GM19351 (cell line): ENCODE results near the gene FCN2.

Experiments
- ATAC-seq: cut with Tn5 transposase; IDR thresholded peaks from one replicate; pipeline ENCODE4 v1.9.1; 2021; ENCODE audit warnings: mild to moderate bottlenecking, moderate library complexity; ENCODE audit not compliant: unreplicated experiment

FCN2 gene

DNA sequence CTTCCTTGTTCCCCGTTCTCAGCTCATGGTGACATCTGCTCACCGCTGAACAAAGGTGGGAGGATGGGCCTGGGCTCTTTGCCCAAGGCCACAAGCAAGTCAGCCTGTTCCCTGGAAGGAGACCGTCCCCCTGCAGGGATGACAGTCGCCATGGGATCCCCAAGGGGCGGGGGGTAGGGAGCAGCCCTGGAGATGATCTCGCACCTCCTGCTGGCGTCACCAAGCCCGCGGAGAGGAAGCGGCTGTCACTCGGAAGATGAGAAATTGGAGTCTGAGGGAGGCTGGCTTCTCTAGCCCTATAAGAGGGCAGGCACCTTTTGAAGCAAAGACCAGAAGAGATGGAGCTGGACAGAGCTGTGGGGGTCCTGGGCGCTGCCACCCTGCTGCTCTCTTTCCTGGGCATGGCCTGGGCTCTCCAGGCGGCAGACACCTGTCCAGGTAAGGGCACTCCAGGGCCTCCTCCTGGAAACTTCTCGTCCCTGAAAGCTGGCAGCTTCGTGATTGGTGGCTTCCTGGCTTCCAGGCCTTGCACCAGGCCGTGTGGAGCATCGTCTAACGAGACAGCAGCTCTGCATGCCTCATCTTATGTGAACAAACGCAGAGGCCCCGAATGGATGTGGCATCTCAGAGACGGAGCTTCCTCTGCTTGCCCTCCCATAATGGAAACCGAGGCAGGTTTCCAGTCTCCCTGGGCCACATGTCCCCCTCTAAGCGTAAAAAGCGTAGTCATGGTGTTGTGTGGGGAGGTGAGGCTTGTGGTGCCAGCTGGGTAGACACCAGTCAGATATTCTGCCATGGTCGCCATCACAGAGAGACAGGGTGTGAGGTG, at the start of gene FCN2:
TSS of gene FCN2 (plus strand) at position 327 of the 829 bp plus-strand sequence. CDS start at position 339, 12 bp downstream.
- no peak for ATAC-seq

DNA sequence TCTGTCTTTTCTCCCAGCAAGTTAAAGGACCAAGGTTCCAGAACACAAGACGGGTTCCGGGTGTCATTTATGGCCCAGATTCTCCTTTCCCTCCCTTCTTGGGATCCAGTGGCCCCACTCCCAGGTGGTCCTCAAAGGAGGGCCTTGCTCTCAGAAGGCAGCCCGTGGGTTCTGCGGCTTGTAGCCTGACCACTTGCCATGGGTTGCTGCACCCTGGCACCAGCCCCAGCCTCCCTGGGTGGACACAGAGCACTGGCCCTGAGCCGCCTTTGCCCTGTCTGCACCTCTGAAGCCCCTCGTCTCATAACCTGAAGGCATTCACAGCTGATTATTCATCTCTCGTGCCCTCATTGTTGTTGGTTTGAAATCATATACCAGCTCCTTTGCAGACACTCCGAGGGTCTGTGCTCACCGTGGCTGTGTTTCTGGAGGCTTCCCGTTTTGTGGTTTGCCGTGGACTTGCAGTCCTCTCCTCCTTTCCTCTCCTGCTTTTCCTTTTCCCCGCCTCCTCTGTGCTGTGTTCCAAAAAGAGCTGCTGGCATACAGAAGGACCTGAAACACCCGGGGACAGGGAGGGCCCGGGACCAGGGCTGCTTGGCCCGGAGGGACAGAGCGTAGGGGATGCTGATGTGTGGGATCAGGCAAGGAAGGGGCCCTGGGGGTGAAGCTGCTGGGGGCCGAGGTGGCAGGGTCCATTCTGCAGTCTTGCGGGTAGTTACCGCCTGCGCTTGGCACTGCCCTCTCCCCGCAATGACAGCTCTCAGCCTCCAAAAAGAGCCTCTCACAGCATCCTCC, 49.5 kb upstream of the FCN2 start:
- ATAC-seq: no peak

DNA sequence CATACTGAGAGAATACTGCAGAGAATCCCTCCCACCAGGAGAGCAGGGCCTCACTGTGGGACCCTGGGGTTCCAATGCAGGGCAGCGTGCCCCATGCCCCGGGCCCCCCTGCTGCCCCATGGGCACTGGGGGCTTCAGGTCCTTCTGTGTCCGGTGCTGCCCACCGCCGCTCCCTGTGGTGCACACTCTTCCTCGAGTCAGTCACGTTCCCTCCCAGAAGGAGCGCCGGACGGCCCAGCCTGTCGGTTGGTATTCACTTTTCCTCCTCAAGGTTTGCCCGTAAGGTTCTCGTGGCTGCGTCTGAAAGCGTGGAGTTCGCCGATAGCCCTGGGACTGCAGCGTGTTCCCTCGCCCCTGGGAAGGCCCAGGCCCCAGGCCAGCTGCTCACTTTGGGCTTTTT, 48.1 kb upstream of the FCN2 start:
- ATAC-seq: no peak

DNA sequence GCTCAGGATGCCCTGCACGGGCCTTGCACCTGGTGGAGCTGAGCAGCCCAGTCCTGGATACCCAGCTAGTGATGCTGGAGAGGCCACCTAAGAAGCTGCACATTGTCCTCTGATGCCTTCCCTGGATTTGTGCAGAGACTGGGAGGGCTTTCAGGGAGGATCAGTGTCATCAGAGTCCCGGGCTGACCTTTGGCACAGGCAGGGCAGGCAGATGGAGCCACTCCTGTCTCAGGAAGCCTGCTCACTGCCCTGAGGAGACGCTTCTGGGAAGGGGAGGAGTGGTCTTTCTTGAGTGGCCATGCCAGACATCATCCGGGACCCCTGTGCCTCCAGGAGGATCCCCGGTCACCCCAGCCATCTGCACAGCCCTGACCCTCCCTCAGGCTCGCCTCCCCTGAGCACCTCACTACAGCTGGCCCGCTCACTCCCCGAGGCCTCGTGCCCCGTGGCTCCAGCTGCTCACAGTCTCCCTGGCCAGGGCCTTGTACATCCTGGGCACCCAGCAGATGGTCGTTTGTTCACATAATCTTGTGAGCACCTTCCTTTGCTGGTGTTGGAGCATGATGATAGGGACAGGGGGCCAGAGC, 47.2 kb upstream of the FCN2 start:
- ATAC-seq: no peak

DNA sequence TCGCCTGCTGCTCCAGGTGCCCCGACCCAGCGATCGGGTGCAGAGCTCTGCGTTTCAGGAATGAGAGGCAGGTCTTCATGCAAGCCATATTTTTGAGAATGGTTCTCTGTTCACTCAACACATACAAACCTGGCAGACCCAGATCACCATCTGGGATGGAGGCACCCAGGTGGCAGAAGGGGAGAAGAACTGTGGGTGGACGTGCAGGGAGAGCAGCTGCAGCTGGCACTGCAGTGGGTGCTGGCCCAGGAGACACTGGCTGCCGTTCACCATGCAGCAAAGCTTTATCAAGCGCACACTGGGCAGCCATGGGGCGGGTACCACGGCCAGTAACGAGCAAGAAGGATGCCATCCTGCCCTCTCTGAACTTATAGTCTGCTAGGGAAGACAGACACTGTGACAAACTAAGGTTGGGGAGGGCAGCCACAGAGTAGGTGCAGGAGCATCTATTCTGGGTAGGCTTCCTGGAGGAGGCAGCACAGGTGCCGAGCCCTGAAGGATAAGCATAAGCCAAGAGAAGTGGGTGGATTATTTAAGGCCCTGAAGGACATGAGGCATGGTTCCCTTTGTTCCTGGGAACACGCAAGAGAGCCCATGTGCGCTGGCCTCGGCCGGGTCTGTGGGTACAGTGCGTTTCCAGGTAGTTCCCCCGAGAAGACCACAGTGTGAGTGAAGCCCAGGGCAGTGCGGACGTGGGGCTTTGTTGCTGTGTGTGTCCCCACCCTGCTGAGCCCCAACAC, 46.2 kb upstream of the FCN2 start:
- no peak for ATAC-seq

DNA sequence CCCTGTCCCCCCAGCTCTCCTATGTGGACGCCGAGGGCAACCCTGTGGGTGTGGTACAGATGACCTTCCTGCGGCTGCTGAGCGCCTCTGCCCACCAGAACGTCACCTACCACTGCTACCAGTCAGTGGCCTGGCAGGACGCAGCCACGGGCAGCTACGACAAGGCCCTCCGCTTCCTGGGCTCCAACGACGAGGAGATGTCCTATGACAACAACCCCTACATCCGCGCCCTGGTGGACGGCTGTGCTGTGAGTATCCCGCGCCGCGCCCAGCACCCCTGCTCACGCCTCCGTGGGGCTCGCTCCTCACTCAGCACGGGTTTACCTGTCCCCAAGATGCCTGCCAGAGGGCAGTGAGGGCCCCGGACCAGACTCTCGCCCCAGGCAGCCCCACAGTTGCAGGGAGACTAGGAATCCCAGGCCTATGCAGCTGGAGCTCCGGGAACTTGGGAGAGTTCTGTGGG, 45.6 kb upstream of the FCN2 start:
- no peak for ATAC-seq

DNA sequence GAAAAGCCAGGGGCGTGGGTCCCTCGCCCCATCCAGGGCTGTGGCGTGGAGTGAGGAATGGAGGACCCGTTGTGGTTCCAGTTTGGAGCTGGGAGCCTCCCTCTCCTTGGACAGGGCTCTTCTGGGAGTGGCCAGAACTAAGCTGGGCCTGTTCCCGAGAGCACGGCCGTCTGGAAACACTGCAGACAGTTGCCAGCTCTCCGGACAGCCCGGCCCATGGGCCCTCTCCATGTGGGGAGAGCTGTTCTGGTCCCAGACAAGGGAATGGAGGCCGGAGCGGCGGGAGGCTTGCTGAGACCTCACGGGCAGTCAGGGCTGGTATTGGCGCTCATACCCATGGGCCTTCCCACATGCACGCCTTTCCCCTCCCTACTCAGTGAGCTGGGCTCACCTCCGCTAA, 45.2 kb upstream of the FCN2 start:
- ATAC-seq: no peak

DNA sequence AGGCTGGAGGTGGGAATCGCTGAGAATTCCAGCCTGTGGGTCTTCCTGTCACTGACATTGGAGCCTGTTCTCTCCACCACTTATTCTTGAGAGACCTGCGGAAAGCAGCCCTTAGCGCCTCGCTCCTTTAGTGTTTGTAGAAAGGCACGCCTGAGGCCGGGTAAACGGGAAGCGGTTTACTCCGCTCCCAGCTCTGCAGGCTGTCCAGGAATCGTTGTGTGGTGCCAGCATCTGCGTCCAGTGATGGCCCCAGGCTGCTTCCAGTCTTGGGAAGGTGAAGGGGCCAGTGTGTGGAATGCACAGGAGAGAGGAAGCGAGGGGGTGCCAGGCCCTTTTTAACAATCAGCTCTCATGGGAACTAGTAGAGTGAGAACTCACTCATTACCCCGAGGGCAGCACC, 44.6 kb upstream of the FCN2 start:
- ATAC-seq: no peak

DNA sequence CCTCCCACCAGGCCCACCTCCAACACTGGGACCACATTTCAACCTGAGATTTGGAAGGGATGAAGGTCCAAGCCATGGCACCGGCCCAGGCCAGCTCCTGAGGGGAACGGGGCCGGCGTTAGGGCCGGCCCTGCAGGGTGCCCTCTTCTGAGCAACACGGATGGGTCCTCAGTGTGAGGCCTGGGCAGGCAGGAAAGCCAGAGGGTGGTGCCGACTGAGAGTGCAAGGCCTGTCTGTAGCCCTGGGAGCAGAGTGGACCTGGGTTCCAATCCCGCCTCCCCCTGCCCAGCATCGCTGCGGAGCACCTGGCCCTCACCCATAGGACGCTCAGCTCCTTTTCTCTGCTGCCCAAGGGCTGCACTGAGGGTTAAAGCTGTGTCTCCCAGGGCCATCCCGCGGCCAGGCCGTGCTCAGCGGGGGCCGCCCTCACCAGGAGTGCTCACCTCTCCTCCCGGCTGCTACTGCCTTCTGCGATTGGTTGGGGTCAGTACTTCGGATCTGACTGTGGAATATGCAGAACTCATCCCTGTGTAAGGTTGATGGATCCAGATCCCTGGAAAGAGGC, 44.1 kb upstream of the FCN2 start:
- no peak for ATAC-seq

DNA sequence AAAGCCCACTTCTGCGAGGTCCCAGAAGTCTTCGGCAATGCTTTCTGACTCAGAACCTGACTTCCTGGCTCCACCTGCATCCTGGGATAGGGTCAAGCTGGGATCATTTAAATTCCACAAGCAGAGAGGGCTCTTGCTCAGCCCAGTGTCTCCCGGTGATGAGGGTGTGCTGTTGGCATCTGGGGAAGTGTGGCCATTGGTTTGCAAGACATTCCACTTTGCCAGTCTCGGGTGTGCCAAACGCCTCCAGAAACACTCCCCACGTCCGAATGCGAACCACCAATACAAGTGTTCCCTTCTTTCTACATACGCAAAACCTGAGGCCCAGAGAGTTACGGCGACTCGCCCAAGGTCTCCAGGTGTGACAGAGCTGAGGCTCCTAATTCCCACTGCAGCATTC, 43.1 kb upstream of the FCN2 start:
- ATAC-seq: no peak

DNA sequence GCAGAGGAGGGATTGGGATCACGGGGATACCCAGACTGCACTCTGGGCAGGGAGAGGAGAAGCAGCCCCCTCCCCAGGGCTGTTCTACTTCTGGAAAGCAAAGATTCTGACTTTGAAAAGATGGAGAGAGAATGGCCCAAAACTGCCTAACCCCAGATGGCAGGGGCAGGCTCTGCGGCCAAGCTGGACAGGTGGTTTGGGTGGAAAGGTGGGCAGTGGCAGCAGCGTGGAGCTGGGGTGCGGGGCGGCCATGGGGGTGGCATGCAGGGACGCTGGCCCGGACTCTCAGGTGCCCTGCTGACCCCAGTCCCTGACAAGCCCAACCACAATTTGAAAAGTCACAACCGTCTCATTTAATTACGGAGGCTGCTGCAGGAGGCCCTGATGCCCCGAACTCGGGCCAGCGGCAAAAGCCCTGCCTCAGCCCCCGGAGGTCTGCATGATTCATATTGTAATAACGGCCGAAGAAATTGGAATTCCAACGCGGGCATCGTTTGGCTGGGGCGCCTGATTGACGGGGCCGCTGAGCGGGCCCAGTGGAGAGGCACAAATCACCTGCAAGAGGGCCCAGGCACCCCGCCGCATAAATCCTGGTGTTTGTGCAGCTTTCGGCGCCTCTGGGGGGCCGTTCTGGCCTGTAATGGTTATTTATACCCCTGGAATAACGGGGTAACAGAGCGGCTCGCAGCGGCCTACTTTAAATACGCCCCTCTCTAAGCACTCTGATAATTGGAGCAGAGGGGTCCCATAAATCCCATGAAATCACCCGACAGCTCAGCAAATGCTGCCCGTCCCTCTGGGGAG, 41.8 kb upstream of the FCN2 start:
- no peak for ATAC-seq

DNA sequence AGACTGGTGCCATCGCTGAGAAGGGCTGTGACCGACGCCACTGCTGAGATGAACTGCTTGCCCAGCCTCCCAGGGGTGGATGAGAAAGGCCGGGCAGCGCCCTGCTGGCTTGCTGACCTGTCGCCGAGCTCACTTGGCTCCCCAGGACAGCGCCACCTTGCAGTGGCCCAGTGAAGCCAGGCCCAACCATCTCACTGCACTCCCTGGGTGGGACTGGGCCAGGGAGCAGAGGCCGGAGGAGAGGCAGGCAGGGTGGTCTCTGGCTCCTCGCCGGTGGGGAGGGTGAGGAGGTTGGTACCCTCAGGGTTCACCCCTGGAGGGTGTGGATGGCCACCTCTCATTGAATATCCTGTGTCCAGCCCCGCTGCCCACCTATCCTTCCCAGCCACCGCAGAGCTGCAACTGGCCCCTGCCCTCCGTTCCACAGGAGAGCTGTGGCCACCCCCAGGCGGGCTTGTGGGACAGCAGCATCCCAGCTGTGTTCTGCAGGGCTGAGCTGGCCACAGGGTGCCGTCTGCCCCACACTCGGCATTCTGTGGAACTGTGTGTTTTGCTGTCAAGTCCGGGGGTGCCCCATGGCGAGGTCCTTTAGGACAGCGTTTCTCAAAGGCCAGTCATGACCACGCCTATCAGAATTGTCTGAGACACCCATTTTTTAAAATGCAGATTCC, 41.0 kb upstream of the FCN2 start:
- no peak for ATAC-seq

DNA sequence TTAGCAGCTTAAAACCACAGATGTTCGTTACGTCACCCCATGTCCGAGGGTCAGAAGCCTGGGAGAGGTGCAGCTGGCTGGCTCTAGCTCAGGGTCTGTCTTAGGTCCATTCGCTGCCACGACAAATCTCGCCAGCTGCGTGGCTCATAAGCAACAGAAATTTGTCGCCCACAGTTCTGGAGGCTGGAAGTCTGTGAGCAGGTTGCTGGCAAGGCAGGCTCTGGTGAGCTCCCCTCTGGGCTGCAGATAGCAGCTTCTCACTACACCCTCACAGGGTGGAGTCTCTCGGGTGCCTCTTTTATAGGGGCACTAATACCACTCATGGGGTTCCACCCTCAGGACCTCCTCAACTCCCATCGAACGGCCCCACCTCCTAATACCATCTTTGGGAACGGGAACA, 40.1 kb upstream of the FCN2 start:
- ATAC-seq: no peak

DNA sequence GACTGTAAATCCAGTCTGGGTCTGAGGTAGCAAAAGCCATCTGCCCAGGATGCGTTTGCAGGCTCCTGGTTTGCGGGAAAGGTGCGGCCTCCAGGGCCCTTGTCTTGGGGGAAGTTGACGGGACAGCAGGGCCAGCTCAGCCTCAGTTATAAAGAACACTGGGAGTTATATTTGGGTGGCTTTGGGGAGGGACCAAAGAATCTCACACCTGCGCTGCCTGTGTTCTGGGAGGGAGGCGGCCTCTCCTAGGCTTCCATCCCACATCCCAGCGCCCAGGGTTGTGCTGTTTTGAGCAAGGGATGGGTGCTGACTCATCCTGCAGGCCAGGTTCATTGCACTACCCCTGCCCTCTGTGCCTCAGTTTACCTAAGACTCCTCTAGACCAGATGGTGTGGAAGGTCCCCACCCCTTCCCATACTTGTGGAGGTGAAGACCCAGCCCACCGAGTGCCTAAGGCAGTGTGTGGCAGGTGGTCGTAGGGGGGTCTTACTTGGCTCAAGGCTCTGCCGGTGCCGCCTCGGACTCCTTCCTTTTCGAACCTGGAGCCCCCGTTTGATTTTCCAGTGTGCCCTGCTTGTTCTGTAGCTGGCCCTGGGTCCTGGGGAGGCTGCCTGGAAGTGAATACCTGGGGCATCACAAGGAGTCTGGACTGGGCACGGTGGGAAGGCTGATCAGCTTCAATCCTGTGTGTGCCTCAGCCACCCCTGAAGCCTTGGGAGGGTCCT, 39.3 kb upstream of the FCN2 start:
- ATAC-seq: no peak

DNA sequence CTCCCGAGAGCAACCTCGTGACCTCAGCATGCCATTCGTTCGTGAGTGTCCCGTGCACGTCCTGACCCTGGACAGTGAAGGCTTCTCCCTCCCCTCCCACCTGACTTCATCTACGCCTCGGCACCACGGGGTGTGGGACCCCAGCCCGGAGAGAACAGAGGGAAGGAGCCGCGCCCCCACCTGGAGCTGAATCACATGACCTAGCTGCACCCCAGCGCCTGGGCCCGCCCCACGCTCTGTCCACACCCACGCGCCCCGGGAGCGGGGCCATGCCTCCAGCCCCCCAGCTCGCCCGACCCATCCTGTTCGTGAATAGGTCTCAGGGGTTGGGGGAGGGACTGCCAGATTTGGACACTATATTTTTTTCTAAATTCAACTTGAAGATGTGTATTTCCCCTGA, 38.3 kb upstream of the FCN2 start:
- ATAC-seq: no peak

DNA sequence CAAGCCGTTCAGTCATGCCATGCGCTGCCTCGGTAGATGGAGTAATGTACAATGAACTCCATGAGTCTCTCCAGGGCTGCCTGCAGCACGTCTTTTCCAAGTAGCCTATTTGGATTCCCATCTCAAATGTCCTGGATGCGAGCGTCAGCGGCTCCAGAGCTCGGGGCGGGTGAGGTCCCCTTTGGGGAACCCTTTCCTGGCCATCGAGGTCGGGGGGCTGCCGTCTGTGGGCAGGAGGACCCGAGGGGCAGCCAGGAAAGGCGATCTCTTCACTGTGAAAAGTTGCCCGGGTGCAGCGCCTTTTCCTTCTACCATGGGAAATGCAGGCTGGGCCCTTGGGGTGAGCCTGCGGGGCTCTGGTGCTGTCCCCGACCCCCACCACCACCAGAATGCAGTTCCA, 36.9 kb upstream of the FCN2 start:
- ATAC-seq: no peak

DNA sequence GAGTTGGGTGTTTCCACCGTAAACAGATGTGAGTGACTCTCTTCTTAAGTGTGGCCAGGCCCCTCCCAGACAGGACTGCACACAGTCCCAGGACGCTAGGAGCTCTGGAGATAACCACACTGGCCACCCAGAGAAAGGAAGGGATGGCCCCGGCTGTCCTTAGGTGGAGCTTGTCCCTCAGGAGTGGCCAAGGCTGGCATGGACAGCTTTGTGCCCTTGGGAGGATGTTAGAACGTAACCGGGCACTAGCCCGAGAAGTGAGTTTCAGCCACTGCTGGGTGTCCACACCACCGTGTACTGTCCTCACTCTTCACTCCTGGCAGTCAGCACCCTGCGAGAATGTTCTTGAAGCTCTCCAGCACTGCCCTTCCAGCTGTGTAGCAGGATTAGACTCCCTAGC, 35.8 kb upstream of the FCN2 start:
- ATAC-seq: no peak

DNA sequence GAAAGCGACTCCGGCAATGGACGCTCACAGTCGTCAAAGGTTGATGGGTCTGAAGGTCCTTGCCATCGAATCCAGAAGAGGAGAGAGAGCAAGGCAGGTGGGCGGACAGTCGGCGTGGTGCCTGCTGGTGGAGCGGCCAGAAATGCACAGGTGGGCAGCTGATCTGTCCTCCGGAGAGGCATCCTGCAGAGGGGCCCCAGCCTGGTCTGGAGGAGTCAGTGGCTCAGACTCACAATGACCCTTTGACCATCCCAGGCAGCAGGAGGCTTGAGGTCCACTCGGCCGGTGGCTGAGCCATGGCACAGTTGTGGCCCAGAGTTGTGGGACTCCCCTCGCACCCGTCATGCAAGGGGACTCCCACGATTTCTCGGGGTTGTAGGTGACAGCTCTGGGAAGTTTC, 34.4 kb upstream of the FCN2 start:
- no peak for ATAC-seq

DNA sequence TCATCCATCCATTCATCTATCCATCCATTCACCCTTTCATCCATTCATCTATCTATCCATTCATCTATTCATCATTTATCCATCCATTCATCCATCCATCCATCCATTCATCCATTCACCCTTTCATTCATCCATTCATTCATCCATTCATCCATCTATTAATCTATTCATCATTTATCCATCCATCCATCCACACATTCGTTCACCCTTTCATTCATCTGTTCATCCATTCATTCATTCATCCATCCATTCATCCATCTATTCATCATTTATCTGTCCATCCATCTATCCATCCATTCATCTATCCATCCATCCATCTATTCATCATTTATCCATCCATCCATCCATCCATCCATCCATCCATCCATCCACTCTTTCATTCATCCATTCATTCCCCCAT, 33.9 kb upstream of the FCN2 start:
- no peak for ATAC-seq
